Kidney epithelial cell (primary cell): ENCODE results near the gene RTCA. TPM values are rescaled to one million over a fixed set of nuclear protein-coding genes. Genes with fewer than 3 reads are reported as not detected.

Source experiments
- DNase-seq: peaks from one replicate; pipeline ENCODE4 v3.0.0-alpha.2; 2010; ENCODE audit warnings: low read depth
- H3K27me3 ChIP-seq: 2 replicates; pipeline ENCODE4 v1.6.0; 2011; ENCODE audit warnings: low read length; ENCODE audit not compliant: control insufficient read depth, insufficient read depth
- H3K36me3 ChIP-seq: 2 replicates; pipeline ENCODE4 v1.5.1; 2011; ENCODE audit warnings: low read length; ENCODE audit not compliant: control insufficient read depth, insufficient read depth
- H3K4me3 ChIP-seq: 2 replicates; pipeline ENCODE4 v1.5.1; 2011; ENCODE audit warnings: low read depth, mild to moderate bottlenecking, control low read depth, low read length
- total RNA-seq: library from RNA; depleted of rRNA; stranded (reverse); fragments of >200 nt; gene quantifications from 2 replicates; pipeline ENCODE4 v1.2.3, GENCODE V29; 2015
- TF ChIP-seq, protein P1 (sequence below): IDR thresholded peaks from 2 replicates; pipeline ENCODE4 v1.5.1; 2011; ENCODE audit warnings: mild to moderate bottlenecking, moderate library complexity, low read length, control low read depth, inconsistent platforms; ENCODE audit not compliant: insufficient read depth, poor library complexity, severe bottlenecking

The RTCA gene
- total RNA-seq, 1 donor from 2014 or later, result 42.3 TPM

DNA sequence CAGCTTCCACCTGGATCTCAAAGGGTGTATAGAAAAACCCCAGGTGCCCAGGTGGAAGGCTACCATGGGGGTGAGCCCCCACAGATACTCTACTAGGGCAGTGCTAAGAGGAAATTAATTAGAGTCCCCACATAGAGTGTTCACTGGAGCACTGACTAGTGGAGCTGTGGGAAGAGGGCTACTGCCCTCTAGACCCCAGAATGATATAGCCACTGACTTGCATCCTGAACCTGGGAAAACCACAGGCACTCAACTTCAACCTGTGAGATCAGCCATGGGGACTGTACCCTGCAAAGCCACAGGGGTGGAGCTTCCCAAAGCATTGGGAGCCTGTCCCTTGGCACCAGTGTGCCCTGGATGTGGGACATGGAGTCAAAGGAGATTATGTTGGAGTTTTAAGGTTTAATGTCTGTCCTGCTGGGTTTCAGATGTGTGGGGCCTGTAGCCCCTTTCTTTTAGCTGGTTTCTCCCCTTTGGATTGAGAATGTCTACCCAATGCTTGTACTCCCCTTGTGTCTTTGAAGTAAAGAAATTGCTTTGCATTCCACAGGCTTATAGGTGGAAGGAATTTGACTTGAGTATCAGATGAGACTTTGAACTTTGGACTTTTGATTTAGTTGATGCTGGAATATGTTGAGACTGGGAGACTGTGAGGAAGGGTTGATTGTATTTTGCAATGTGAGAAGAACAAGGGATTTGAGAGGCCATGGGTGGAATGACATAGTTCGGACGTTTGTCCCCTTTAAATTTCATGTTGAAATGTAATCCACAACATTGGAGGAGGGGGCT, 54.5 kb downstream of the RTCA start:
- DNase-seq, result no peak
- Histone ChIP-seq H3K27me3 (no peaks in the 10 kb centered on the region), H3K4me3 (no peak overlapping the region), H3K36me3 (no peaks in the 10 kb centered on the region)
- TF ChIP-seq, protein P1, sequence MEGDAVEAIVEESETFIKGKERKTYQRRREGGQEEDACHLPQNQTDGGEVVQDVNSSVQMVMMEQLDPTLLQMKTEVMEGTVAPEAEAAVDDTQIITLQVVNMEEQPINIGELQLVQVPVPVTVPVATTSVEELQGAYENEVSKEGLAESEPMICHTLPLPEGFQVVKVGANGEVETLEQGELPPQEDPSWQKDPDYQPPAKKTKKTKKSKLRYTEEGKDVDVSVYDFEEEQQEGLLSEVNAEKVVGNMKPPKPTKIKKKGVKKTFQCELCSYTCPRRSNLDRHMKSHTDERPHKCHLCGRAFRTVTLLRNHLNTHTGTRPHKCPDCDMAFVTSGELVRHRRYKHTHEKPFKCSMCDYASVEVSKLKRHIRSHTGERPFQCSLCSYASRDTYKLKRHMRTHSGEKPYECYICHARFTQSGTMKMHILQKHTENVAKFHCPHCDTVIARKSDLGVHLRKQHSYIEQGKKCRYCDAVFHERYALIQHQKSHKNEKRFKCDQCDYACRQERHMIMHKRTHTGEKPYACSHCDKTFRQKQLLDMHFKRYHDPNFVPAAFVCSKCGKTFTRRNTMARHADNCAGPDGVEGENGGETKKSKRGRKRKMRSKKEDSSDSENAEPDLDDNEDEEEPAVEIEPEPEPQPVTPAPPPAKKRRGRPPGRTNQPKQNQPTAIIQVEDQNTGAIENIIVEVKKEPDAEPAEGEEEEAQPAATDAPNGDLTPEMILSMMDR, result no peak

DNA sequence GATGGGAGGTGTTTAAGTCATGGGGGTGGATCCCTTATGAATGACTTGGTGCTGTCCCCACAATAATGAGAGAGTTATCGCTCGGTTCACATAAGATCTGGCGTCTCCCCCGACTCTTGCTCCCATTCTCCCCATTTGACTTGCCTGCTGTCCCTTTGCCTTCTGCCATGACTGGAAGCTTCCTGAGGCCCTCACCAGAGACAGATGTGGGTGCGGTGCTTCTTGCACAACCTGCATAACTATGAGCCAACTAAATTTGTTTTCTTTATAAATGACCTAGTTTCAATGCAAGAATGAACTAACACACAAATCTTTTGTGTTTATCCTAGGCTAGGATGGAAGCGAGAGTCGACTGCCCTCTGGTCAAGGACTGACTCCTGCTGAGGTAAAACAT, 55.1 kb downstream of the RTCA start:
- DNase-seq, result no peak
- Histone ChIP-seq H3K4me3 (no peak overlapping the region), H3K36me3 (no peaks in the 10 kb centered on the region), H3K27me3 (no peaks in the 10 kb centered on the region)
- TF ChIP-seq, protein P1, result no peak

DNA sequence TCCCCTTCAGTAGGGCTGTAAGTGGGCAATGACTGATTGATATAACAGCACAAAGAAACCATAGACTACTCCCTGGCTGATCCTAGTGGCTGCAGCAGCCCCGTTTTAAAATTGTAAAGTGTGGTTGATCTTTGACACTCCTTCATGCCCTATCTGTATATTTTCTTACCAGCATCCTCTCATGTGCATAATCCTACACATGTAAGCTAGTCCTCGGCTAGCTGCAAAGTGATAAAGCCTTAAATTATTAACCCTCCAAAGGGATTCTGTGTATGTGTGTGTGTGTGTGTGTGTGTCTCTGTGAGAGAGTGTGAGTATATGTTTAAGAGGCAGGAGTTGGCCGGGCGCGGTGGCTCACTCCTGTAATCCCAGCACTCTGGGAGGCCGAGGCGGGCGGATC, 55.5 kb downstream of the RTCA start:
- DNase-seq, result no peak
- TF ChIP-seq, protein P1, result no peak
- no peaks in the 10 kb centered on the region for H3K27me3 ChIP-seq
- no peaks in the 10 kb centered on the region for H3K36me3 ChIP-seq
- H3K4me3 ChIP-seq, result no peak overlapping the region

DNA sequence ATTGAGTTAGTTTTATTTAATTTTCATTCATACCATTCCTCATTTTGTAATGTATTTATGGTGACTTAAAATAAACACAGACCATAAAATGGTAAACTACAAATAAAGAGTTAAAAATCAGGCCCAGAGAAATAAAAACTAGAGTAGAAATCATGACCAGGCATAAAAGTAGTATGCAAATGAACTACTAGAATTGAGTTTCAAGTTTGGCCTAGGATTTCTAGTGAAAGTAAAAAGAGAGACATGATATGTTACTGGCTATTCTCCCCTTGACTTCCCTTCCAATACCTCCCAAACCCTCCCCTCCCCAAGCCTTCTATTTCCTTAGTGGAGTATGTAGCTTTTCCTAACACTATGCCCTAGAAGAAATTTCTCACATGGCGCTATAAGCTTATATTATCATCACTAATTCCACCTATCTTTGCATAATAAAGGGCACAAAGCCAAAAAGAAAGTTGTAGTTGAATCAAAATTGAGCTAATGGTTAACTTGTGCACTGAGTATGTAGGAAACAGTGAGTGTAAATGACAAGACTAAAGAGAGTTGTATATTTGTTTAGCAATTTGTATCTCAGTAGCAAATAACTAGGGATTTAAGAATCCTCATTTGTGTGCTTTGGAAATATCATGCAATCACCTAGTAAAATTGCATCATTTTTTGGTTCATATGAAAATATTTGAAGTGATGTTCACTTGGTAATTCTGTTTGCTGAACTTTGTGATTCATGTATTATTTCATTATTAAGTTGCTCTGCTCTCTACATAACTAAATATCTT, 56.6 kb downstream of the RTCA start:
- no peak overlapping the region for H3K4me3 ChIP-seq
- TF ChIP-seq, protein P1, result no peak
- no peaks in the 10 kb centered on the region for H3K27me3 ChIP-seq
- no peak for DNase-seq
- H3K36me3 ChIP-seq, result no peaks in the 10 kb centered on the region

DNA sequence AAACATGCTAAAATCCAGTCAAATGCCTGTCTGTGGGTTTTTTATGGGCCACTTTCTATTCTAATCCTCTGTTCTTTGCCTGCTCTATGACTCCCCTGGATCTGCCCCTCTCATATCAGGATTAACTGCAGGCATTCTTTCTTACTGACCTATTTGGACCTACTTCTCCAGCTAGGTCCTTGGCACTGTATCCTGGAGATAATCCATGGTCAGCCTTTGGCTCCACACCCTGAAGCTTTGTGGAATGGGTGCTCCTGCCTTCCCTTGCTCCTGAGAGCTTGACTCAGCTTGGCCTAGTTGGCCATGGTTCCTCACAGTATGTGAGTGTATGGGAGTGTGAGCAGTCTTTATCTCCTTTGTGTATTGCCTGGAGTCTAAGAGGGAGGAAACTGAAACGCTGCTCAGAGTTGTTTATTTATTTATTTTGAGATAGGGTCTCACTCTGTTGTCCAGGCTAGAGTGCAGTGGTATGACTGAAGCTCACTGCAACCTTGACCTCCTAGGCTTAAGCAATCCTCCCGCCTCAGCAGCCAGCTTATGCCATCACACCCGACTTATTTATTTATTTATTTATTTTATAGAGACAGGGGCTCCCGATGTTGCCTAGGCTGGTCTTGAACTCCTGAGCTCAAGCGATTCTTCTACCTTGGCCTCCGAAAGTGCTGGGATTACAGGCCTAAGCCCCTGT, 57.5 kb downstream of the RTCA start:
- no peak for DNase-seq
- Histone ChIP-seq H3K36me3 (no peaks in the 10 kb centered on the region), H3K27me3 (no peaks in the 10 kb centered on the region), H3K4me3 (no peak overlapping the region)
- TF ChIP-seq, protein P1, result no peak
